Neural progenitor cell (in vitro differentiated cells): ENCODE results near the gene NEDD4L.

Source experiments
- CTCF ChIP-seq: fragments of 200-600 bp; sonication (generic); IDR thresholded peaks from 2 replicates; pipeline ENCODE4 v1.5.1; 2017; ENCODE audit warnings: antibody characterized with exemption, mild to moderate bottlenecking
- EZH2 ChIP-seq: fragments of 200-600 bp; sonication (generic); IDR thresholded peaks from 2 replicates; pipeline ENCODE4 v1.6.1; 2017; ENCODE audit warnings: antibody characterized with exemption, mild to moderate bottlenecking, moderate library complexity
- EZH2phosphoT487 ChIP-seq: fragments of 200-600 bp; sonication (generic); IDR thresholded peaks from 2 replicates; pipeline ENCODE4 v1.6.1; 2017; ENCODE audit warnings: antibody characterized with exemption

GRCh38 chr18:58337285-58337684, 293.3 kb downstream of the NEDD4L start:
- no peak for TF ChIP-seq CTCF
- TF ChIP-seq EZH2phosphoT487: no peak
- TF ChIP-seq EZH2: no peak
